CD4-positive, alpha-beta T cell treated with Interleukin-21 for 1 hour (primary cell): ENCODE results near the gene FHOD3.

Experiments
- DNase-seq: peaks from one replicate; pipeline ENCODE4 v3.0.0-alpha.2; 2020

FHOD3 gene

DNA sequence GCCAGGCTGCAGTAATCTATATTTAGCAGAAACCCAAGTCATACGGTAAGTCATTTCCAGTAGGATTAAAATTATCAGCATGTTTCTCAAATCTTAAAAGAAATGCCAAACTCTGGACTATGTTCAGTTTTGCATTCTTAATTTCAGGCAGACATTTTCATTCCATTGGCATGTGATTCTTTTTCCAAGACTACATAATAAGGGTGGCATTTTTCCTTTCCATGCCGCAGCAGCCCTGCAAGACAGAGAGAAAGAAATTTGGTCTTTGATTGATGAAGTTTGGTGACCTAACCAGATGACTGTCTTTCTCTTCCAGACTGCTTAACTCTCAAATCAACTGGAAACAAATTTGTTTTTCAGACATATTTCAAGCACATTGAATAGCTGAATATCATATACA is 118.1 kb downstream of the FHOD3 start:
- DNase-seq: no peak

GRCh38 chr18:36419188-36419899 is 121.8 kb downstream of the FHOD3 start:
- DNase-seq: no peak

DNA sequence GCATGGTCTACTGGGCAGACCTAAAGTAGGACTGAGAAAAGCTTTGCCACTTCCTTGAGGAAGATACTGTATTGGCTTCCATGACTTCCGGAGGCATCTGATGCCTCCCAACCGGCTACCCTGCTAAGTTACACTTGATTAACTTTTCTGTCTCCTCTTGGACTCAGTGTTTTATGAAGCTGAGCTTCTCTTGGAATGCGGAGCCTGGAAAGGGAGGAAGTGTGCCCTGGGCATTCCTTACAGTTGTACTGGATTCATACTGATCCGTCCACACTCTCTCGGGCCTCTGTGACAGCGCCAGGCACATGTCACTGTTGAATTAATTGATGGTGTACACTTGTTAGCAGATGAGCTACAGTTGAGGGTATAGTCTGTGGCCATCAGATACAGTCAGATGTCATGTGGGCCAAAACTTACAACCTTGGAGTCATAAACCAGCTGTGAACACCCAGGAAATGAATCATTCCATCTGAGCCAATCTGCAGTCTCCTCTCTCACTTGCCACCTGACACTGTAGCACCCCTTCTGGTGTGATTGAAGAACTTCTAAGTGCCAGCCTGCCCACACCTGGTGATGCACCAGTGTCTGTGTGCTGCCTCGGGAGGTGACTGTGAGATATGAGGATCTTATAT is 122.5 kb downstream of the FHOD3 start:
- DNase-seq: no peak

- no peak for DNase-seq
These were observed 123.3 kb downstream of the FHOD3 start for GRCh38 chr18:36420826-36421225.

- DNase-seq: no peak
These were observed 127.2 kb downstream of the FHOD3 start for GRCh38 chr18:36424741-36425142.

- no peak for DNase-seq
These were observed 129.9 kb downstream of the FHOD3 start for GRCh38 chr18:36427369-36427768.

- no peak for DNase-seq
These were observed 130.3 kb downstream of the FHOD3 start for GRCh38 chr18:36427831-36428230.

GRCh38 chr18:36428431-36429029 is 131.0 kb downstream of the FHOD3 start:
- DNase-seq: no peak

DNA sequence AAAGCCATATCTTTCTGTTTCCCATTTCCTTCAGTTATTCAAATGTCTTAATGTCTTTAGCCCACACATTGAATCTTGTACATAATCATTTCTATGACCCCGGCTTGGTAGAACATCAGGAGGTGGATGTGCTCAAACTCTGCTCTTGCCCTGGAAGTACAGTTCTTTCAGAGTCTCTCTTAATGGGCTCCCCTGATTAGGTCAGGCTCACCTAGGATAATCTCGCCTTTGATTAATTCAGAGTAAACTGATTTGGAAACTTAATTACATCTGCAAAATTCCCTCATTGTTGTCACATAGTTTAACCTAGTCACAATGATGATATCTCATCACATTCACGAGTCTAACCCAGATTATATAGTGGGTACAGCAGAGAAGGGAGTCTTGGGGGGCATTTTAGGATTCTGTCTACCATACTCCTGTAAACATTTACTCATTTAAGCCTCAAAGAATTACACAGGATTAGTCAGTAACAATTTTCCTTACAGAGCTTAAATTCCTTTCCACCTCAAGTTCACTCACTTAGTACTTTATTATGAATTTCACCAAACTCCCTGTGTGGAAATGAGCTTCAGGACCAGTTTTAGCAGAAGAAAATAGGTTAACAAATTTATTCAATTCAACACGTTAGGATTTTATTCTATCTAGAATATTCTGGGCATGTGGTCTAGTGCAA is 135.5 kb downstream of the FHOD3 start:
- DNase-seq: no peak

GRCh38 chr18:36436387-36436786 is 138.9 kb downstream of the FHOD3 start:
- no peak for DNase-seq

GRCh38 chr18:36440614-36441013 is 143.1 kb downstream of the FHOD3 start:
- DNase-seq: no peak

DNA sequence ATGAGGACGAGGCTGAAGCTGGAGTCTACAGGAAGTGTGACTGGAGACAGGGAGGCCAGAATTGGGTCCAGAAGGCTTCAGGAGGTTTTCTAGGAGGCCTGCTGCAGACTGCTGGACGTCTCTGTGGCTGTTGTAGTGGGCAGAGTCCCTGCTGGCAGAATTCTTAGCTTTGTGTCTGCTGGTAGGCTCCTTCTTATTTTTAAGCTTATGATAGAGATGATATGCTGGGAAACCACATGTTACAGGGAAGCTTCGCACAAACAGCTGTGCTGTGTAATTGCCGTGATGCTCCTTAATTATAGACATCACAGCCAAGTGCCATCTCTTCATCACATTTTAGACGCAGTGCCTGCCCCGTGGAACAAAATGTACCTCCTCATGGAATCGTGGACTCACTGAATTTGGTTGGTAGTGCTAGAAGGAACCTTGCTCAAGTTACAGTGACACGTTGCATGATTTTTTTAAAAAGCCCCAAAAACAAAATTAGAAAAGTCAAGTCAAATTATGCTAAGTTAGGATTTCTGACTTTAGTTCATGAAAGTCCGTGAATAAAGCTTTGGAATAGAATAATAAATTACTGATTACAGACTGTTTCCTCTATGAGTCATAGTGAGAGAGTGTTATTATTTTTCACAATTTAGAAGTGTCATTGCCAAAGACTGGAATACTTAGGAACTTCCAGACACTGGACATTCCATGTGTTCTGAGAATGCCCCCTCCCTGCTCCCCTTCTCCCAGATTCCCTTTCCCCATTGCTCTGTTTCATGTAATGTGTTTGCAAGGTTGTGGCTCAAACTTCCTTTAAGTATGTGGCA is 144.1 kb downstream of the FHOD3 start:
- no peak for DNase-seq

GRCh38 chr18:36442717-36443116 is 145.2 kb downstream of the FHOD3 start:
- DNase-seq: no peak

- DNase-seq: no peak
These were observed 148.5 kb downstream of the FHOD3 start for GRCh38 chr18:36446059-36446458.

- no peak for DNase-seq
These were observed 151.1 kb downstream of the FHOD3 start for GRCh38 chr18:36448384-36449290.

- DNase-seq: no peak
These were observed 151.9 kb downstream of the FHOD3 start for GRCh38 chr18:36449451-36449850.

- no peak for DNase-seq
These were observed 152.8 kb downstream of the FHOD3 start for GRCh38 chr18:36450264-36450663.

DNA sequence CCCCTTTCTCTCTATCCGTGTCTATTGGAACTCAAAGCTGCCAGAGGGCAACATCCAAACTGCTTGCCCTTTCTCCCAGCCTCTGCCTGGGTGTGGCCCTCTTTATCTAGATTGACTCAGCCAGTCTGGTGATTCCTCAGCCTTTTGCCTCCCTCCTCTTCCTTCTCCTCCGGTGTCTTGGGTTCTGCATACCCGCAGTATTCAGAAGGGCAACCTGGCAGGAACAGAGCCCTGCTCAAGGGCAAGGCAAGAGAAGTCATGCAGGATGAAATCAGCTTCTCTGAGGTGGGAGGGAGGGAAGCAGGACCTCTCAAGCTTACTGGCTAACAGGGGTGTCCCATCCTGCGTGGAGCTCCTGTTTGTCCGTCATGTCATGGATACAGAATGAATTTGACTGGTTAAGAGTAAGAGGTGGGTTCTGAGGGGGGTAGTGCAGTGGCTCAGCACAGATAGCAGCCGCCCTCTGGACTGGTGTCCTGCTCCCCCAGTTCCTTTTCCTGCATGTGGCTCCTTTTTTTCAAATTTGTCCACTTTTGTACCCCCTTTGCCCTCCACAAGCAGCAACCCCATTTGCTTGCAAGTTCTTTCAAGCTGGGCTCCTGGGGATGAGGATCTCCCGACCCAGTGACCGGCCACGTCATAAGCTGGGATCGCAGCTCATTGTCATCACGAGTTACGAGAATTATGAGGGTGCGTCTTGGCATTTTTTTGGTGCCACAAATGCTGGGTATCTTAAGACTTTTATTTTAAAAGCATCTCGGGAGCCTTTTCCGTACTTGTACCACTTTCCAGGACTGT is 154.1 kb downstream of the FHOD3 start:
- no peak for DNase-seq

DNA sequence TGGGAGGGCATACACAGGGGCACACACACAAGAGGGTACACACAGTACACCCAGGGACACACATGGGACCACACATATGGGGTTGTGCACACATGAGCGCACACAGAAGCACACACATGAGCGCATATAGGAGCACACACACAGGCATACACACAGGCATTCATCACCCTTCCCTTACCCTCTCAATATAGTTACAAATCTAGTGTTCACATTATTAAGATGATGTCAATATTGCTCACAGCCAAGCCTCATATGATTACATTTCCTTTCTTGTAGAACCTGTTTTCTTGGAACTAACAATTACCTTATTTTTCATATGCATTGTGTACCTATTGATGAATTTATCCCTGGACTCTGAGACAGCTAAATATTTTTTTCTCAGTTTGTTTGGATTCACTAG is 156.7 kb downstream of the FHOD3 start:
- DNase-seq: no peak

DNA sequence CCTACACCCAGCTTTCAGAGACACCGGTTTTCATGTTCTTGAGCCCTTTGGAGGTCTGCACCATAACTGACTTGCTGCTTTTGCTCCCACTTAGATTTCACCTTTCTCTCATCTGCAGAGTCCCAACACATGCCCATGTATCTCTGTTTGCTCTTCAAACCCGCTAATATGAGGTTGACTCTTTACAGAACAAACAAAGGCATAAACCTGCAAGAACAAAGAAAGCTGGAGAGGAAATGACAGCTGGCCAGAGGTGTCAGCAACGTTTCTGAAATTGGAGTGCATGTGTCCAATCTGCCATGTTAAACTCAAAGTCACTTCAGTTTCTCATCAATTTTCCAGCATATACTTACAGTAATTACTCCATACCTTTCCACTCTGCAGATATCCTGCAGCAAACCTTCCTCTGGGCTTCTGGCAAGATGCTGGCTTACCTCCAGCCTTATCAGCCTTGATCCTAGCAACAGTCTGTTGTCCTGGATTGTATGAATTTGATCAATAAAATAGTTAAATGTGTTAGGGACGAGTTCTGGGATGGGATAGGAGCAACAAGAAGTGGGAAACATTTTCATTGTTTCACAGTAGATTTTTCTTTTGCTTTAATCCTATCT is 157.4 kb downstream of the FHOD3 start:
- no peak for DNase-seq

- no peak for DNase-seq
These were observed 158.4 kb downstream of the FHOD3 start for GRCh38 chr18:36455931-36456330.
